ENCODE measurements around the gene PON3. TPM values are rescaled to one million over a fixed set of nuclear protein-coding genes. Genes with fewer than 3 reads are reported as not detected.

Gene PON3
- total RNA-seq, result 10 to 100 TPM in 2 of 4 donors, 1 to 10 TPM in 2; 4.2 to 11.8 (median 8.6) TPM

DNA sequence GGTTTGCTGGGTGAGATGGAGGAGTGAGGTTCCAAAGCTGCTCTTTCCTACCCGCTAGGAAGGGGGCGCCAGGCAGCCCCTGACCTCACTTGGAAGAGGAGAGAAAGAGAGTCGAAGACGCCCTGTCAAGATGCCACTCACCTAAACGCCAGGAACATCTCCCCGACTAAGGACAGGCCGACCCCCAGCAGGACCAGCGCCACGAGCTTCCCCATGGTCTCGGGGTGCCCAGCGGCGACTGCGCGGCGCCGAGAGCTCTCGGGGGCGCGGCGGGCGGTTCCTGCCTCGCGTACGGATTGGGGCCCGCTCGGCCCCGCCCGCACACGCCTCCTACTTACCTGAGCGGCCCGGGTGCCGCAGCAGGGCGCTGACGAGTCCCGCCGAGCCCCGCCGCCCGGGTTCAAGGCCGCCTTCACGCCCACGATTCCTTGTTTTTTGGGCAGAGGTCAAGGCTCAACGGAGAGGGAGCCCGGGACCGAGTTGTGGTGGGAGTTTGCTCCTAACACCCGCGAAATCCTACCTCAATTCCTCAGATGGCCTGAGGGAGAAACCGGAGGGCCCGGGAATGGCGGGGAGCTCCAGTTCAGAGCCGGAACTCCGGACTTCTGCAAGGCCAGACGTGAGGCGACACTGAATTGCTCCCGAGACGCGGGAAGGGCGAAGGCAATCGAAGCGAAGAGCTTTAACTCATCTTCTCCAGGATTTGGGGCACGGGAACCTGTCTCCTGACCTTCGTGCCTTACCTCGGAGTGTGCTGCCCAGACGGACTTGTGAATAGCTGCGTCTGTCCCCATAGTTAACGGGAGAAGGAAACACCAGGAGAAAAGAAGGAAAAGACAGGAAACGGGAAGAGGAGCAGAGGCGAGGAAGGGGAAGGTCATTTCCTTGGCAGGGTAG lies at the start of gene PON3:
TSS of gene PON3 (minus strand) at position 240 of the 897 bp plus-strand sequence. CDS start at position 215, 25 bp downstream.
- peak within 1 kb of the TSS; percentile 23 to 47 (median 34) for H3K4me3 ChIP-seq (replicated peaks in 1 of 3)
- H3K36me3 ChIP-seq, result no peaks in the 10 kb centered on the region
- no peaks in the 10 kb centered on the region for H3K9me3 ChIP-seq
- 10 to 14% methylated on average over 23 to 64 of the region's 68 CpGs for WGBS, 2 donors
- peak in 2 of 6 experiments; percentile 16 to 31 for TF ChIP-seq CTCF (IDR thresholded peaks at IDR 0.05)
- TF ChIP-seq POLR2A (IDR thresholded peaks at IDR 0.05), result peak in 1 of 2 donors; percentile 15
- DNase-seq, result peak; percentile 42 to 49
- intact Hi-C loops (cut with DNase I), result no loop called here
- H3K4me1 ChIP-seq, result no peaks in the 10 kb centered on the region
- H3K27me3 ChIP-seq, result no peaks in the 10 kb centered on the region
- no peak within 1 kb of the TSS for H3K27ac ChIP-seq

DNA sequence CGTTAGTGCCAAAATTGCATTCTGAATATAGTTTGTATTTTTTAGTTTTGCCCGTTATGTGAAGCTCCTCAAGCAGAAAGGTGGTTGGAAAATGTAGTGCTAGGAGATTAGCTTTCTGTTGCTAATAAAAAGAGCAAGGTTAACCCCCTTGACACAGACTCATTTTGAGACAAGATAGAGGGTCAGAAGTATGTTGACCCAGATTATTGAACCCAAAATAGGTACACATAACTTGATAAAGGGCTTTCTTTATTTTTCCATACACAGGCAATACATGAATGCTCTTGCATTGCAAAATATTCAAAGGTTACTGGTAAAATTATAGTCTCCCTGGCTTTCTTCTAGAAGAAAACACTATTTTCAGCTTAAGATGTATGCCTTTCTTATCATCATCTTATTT lies 48.6 kb upstream of the PON3 start:
- Histone ChIP-seq H3K4me3 (replicated peaks in 1 of 3) (no peak overlapping the region), H3K4me1 (no peaks in the 10 kb centered on the region), H3K9me3 (no peaks in the 10 kb centered on the region), H3K27ac (no peak overlapping the region), H3K36me3 (no peaks in the 10 kb centered on the region), H3K27me3 (no peaks in the 10 kb centered on the region)
- intact Hi-C loops (cut with DNase I), result no loop called here
- no peak for DNase-seq
- WGBS, 2 donors, result 68 to 69% methylated on average over 2 of the region's 2 CpGs
- no peak for TF ChIP-seq POLR2A (IDR thresholded peaks at IDR 0.05)
- TF ChIP-seq CTCF (IDR thresholded peaks at IDR 0.05), result no peak

GRCh38 chr7:95441042-95441823 lies 45.1 kb upstream of the PON3 start:
- no peaks in the 10 kb centered on the region for H3K27me3 ChIP-seq
- DNase-seq, result no peak
- WGBS, 2 donors, result 76 to 77% methylated on average over 7 of the region's 7 CpGs
- H3K27ac ChIP-seq, result no peak overlapping the region
- TF ChIP-seq POLR2A (IDR thresholded peaks at IDR 0.05), result no peak
- no peak for TF ChIP-seq CTCF (IDR thresholded peaks at IDR 0.05)
- intact Hi-C loops (cut with DNase I), result no loop called here
- H3K9me3 ChIP-seq, result no peaks in the 10 kb centered on the region
- H3K4me1 ChIP-seq, result no peaks in the 10 kb centered on the region
- H3K36me3 ChIP-seq, result no peaks in the 10 kb centered on the region
- no peak overlapping the region for H3K4me3 ChIP-seq (replicated peaks in 1 of 3)

- Histone ChIP-seq H3K36me3 (no peaks in the 10 kb centered on the region), H3K4me3 (replicated peaks in 1 of 3) (no peak overlapping the region), H3K4me1 (no peaks in the 10 kb centered on the region), H3K27me3 (no peaks in the 10 kb centered on the region), H3K9me3 (no peaks in the 10 kb centered on the region), H3K27ac (no peak overlapping the region)
- TF ChIP-seq POLR2A (IDR thresholded peaks at IDR 0.05), result no peak
- TF ChIP-seq CTCF (IDR thresholded peaks at IDR 0.05), result no peak
- intact Hi-C loops (cut with DNase I), result no loop called here
- 91 to 99% methylated on average over 3 of the region's 3 CpGs for WGBS, 2 donors
- no peak for DNase-seq
Observed at GRCh38 chr7:95440394-95441038, 44.3 kb upstream of the PON3 start.
